H9 (cell line): ENCODE results near the gene ANKRD44. TPM values are rescaled to one million over a fixed set of nuclear protein-coding genes. Genes with fewer than 3 reads are reported as not detected.

Source experiments
- DNase-seq: peaks from one replicate; pipeline ENCODE4 v3.0.0-alpha.2; 2017
- H2AFZ ChIP-seq: one replicate; pipeline ENCODE4 v1.6.1; 2013; ENCODE audit warnings: mild to moderate bottlenecking, low read length, control low read depth, moderate library complexity
- H2AK5ac ChIP-seq: 2 replicates; pipeline ENCODE4 v1.6.1; 2013; ENCODE audit warnings: low read length, control low read depth, mixed read lengths; ENCODE audit not compliant: insufficient read length
- H2BK120ac ChIP-seq: one replicate; pipeline ENCODE4 v1.6.1; 2013; ENCODE audit warnings: low read depth, mild to moderate bottlenecking, low read length, control low read depth, inconsistent platforms; ENCODE audit not compliant: poor library complexity, severe bottlenecking
- H2BK12ac ChIP-seq: 2 replicates; pipeline ENCODE4 v1.6.1; 2013; ENCODE audit warnings: low read length, control low read depth, mixed read lengths, low read depth; ENCODE audit not compliant: insufficient read length
- H2BK15ac ChIP-seq: 2 replicates; pipeline ENCODE4 v1.6.1; 2013; ENCODE audit warnings: low read depth, low read length, control low read depth
- H2BK20ac ChIP-seq: one replicate; pipeline ENCODE4 v1.6.1; 2013; ENCODE audit warnings: low read depth, mild to moderate bottlenecking, low read length, control low read depth, inconsistent platforms; ENCODE audit not compliant: poor library complexity, severe bottlenecking
- H2BK5ac ChIP-seq: 2 replicates; pipeline ENCODE4 v1.6.1; 2013; ENCODE audit warnings: low read length, control low read depth, mixed read lengths; ENCODE audit not compliant: insufficient read length
- H3K14ac ChIP-seq: 2 replicates; pipeline ENCODE4 v1.6.1; 2013; ENCODE audit warnings: low read length, control low read depth; ENCODE audit not compliant: insufficient read depth
- H3K18ac ChIP-seq: 2 replicates; pipeline ENCODE4 v1.6.1; 2013; ENCODE audit warnings: low read depth, mild to moderate bottlenecking, mixed read lengths, low read length, control low read depth; ENCODE audit not compliant: insufficient read length
- H3K23ac ChIP-seq: 2 replicates; pipeline ENCODE4 v1.6.1; 2013; ENCODE audit warnings: low read length, control low read depth, mixed read lengths, low read depth; ENCODE audit not compliant: insufficient read length
- H3K23me2 ChIP-seq: 2 replicates; pipeline ENCODE4 v1.6.1; 2013; ENCODE audit warnings: low read depth, mild to moderate bottlenecking, mixed read lengths, low read length, control low read depth; ENCODE audit not compliant: insufficient read length, poor library complexity, severe bottlenecking
- H3K27ac ChIP-seq: 2 replicates; pipeline ENCODE4 v1.5.1; 2013; ENCODE audit warnings: low read length, control low read depth, mixed read lengths, low read depth; ENCODE audit not compliant: insufficient read length
- H3K27me3 ChIP-seq: 2 replicates; pipeline ENCODE4 v1.6.1; 2013; ENCODE audit warnings: low read length, control low read depth, inconsistent platforms; ENCODE audit not compliant: insufficient read depth
- H3K4ac ChIP-seq: 2 replicates; pipeline ENCODE4 v1.6.1; 2013; ENCODE audit warnings: low read depth, mild to moderate bottlenecking, control low read depth, inconsistent platforms, low read length, moderate library complexity
- H3K4me1 ChIP-seq: 2 replicates; pipeline ENCODE4 v1.6.1; 2013; ENCODE audit warnings: low read length, control low read depth, inconsistent platforms; ENCODE audit not compliant: insufficient read depth
- H3K4me2 ChIP-seq: 2 replicates; pipeline ENCODE4 v1.6.1; 2013; ENCODE audit warnings: low read length, control low read depth, mixed read lengths; ENCODE audit not compliant: insufficient read length, insufficient read depth
- H3K56ac ChIP-seq: 2 replicates; pipeline ENCODE4 v1.6.1; 2013; ENCODE audit warnings: low read depth, mild to moderate bottlenecking, mixed read lengths, low read length, control low read depth; ENCODE audit not compliant: insufficient read length
- H3K79me1 ChIP-seq: 2 replicates; pipeline ENCODE4 v1.6.1; 2013; ENCODE audit warnings: low read depth, mild to moderate bottlenecking, moderate library complexity, low read length, control low read depth, inconsistent platforms; ENCODE audit not compliant: insufficient read depth, poor library complexity, severe bottlenecking
- H3K79me2 ChIP-seq: 2 replicates; pipeline ENCODE4 v1.6.1; 2013; ENCODE audit warnings: low read length, control low read depth, inconsistent platforms; ENCODE audit not compliant: insufficient read depth
- H3K9ac ChIP-seq: 2 replicates; pipeline ENCODE4 v1.6.1; 2013; ENCODE audit warnings: low read length, control low read depth, mixed read lengths; ENCODE audit not compliant: insufficient read length; ENCODE audit errors: extremely low read depth
- H3K9me3 ChIP-seq: one replicate; pipeline ENCODE4 v1.6.1; 2013; ENCODE audit warnings: low read depth, low read length, inconsistent platforms; ENCODE audit not compliant: control insufficient read depth
- H3T11ph ChIP-seq: one replicate; pipeline ENCODE4 v1.6.1; 2013; ENCODE audit warnings: mild to moderate bottlenecking, low read length, control low read depth, inconsistent platforms
- H4K20me1 ChIP-seq: one replicate; pipeline ENCODE4 v1.6.1; 2013; ENCODE audit not compliant: control insufficient read depth, insufficient read length, insufficient read depth
- H4K5ac ChIP-seq: 2 replicates; pipeline ENCODE4 v1.6.1; 2013; ENCODE audit warnings: low read depth, mild to moderate bottlenecking, mixed read lengths, low read length, control low read depth; ENCODE audit not compliant: insufficient read length
- H4K8ac ChIP-seq: replicated peaks from 2 replicates; pipeline ENCODE4 v1.6.1; 2013; ENCODE audit warnings: low read length, control low read depth, mixed read lengths, low read depth; ENCODE audit not compliant: insufficient read length
- H4K91ac ChIP-seq: 2 replicates; pipeline ENCODE4 v1.6.1; 2013; ENCODE audit warnings: low read depth, mild to moderate bottlenecking, moderate library complexity, mixed read lengths, low read length, control low read depth; ENCODE audit not compliant: insufficient read length
- H3K27ac Mint-ChIP-seq, 3 experiments: 2 replicates in 2 of 3; 3 replicates in 1 of 3; pipeline ENCODE4 v1.8.0; 2020 to 2021; ENCODE audit warnings: mixed read lengths in 3 of 3, mild to moderate bottlenecking in 1 of 3, moderate library complexity in 1 of 3
- H3K27me3 Mint-ChIP-seq: 2 replicates; pipeline ENCODE4 v1.8.0; 2021; ENCODE audit warnings: low read depth, mild to moderate bottlenecking, moderate library complexity, mixed read lengths
- H3K36me3 Mint-ChIP-seq, 3 experiments: 2 replicates in 2 of 3; 3 replicates in 1 of 3; pipeline ENCODE4 v1.8.0; 2020 to 2021; ENCODE audit warnings: low read depth in 3 of 3, mixed read lengths in 3 of 3; ENCODE audit not compliant: insufficient read depth in 1 of 3
- H3K4me1 Mint-ChIP-seq, 2 experiments: 2 replicates each; pipeline ENCODE4 v1.8.0; 2020; ENCODE audit warnings: mixed read lengths in 2 of 2
- H3K4me3 Mint-ChIP-seq, 2 experiments: 2 replicates in 1 of 2; 3 replicates in 1 of 2; pipeline ENCODE4 v1.8.0; 2020 to 2021; ENCODE audit warnings: mild to moderate bottlenecking in 2 of 2, mixed read lengths in 2 of 2, moderate library complexity in 1 of 2
- H3K9me3 Mint-ChIP-seq, 2 experiments: 2 replicates in 1 of 2; 3 replicates in 1 of 2; pipeline ENCODE4 v1.8.0; 2020; ENCODE audit warnings: mild to moderate bottlenecking in 2 of 2, mixed read lengths in 2 of 2, moderate library complexity in 1 of 2
- WGBS: extraction: QIAGEN DNeasy Blood & Tissue Kit; methylation state at CpG from one replicate; pipeline ENCODE4 v1.1.7; 2013; ENCODE audit warnings: missing lambda C conversion rate, low lambda C conversion rate, mixed read lengths; ENCODE audit not compliant: insufficient read length; ENCODE audit errors: extremely low coverage; 5-methylcytosine and 5-hydroxymethylcytosine counted together
- total RNA-seq: library from RNA; stranded (reverse); gene quantifications from 2 replicates; pipeline ENCODE4 v1.2.1, GENCODE V29; 2021
- TF ChIP-seq, protein P1 (sequence below): fragments of 200-600 bp; sonication (generic); conservative IDR thresholded peaks from 3 replicates; pipeline ENCODE4 v1.8.0; 2021; ENCODE audit warnings: antibody characterized with exemption, mild to moderate bottlenecking

Gene ANKRD44
- total RNA-seq, 1 experiment from 2014 or later: 1.9 TPM

DNA sequence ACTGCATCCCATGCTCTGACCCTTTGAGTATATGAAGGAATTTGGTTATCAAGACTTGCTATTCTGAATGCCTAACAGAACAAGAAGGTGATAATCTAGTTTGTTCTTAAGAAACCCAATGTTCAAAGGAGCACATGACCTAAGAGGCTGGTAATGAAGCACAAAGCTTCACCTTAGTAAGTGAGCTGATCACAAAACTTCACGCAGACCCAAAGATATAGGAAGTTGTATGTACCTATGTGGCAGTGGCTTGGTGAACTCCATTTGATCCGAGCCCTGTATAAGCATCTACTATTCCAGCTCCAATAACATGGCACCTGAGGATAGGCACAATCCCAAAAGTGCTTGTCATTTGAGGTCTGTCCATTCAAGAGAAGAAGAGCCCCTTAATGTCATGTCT lies 78.6 kb downstream of the ANKRD44 start:
- Mint-ChIP-seq H3K27me3 (no peaks in the 10 kb centered on the region; the same call in 1 of the 2 replicates), H3K4me3 (no peak overlapping the region), H3K27ac (no peak overlapping the region), H3K9me3 (no peaks in the 10 kb centered on the region), H3K4me1 (peaks cover 8% of the 10 kb centered on the region in 2 experiments), H3K36me3 (no peaks in the 10 kb centered on the region)
- no peaks in the 10 kb centered on the region for H3K79me1 ChIP-seq
- H3K18ac ChIP-seq: no peak overlapping the region
- no peak overlapping the region for H4K91ac ChIP-seq
- no peak for DNase-seq
- H3K14ac ChIP-seq: no peak overlapping the region
- no peak overlapping the region for H3K27ac ChIP-seq
- H2BK12ac ChIP-seq: no peak overlapping the region
- H2BK15ac ChIP-seq: no peak overlapping the region
- WGBS: no CpG with 5 or more reads among the region's 2 CpGs
- H3K9ac ChIP-seq: no peak overlapping the region
- H3K4me2 ChIP-seq: no peak overlapping the region
- H3K23ac ChIP-seq: no peak overlapping the region
- no peak overlapping the region for H2BK120ac ChIP-seq
- no peak overlapping the region for H3K56ac ChIP-seq
- no peak overlapping the region for H2AFZ ChIP-seq
- H2AK5ac ChIP-seq: no peak overlapping the region
- no peaks in the 10 kb centered on the region for H3K79me2 ChIP-seq
- TF ChIP-seq, protein P1, sequence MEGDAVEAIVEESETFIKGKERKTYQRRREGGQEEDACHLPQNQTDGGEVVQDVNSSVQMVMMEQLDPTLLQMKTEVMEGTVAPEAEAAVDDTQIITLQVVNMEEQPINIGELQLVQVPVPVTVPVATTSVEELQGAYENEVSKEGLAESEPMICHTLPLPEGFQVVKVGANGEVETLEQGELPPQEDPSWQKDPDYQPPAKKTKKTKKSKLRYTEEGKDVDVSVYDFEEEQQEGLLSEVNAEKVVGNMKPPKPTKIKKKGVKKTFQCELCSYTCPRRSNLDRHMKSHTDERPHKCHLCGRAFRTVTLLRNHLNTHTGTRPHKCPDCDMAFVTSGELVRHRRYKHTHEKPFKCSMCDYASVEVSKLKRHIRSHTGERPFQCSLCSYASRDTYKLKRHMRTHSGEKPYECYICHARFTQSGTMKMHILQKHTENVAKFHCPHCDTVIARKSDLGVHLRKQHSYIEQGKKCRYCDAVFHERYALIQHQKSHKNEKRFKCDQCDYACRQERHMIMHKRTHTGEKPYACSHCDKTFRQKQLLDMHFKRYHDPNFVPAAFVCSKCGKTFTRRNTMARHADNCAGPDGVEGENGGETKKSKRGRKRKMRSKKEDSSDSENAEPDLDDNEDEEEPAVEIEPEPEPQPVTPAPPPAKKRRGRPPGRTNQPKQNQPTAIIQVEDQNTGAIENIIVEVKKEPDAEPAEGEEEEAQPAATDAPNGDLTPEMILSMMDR: no peak
- no peaks in the 10 kb centered on the region for H3K4me1 ChIP-seq
- H3K27me3 ChIP-seq: no peaks in the 10 kb centered on the region
- H2BK5ac ChIP-seq: no peak overlapping the region
- H4K20me1 ChIP-seq: no peaks in the 10 kb centered on the region
- H3K4ac ChIP-seq: no peak overlapping the region
- no peak overlapping the region for H3T11ph ChIP-seq
- no peaks in the 10 kb centered on the region for H3K23me2 ChIP-seq
- no peak overlapping the region for H4K5ac ChIP-seq
- no peaks in the 10 kb centered on the region for H3K9me3 ChIP-seq
- H2BK20ac ChIP-seq: no peak overlapping the region
- H4K8ac ChIP-seq: no peak overlapping the region
